Vagina (tissue), 2 donors: Measurements from ENCODE around the gene PGLYRP4. TPM values are rescaled to one million over a fixed set of nuclear protein-coding genes. Genes with fewer than 3 reads are reported as not detected.
A peak's percentile ranks its signal among the peaks of the same experiment; 100 is the strongest.

Experiments
- DNase-seq, 2 donors: peaks; one replicate each; pipeline ENCODE4 v3.0.0-alpha.2; 2017; ENCODE audit errors: extremely low spot score in 2 of 2
- H3K27ac ChIP-seq: fragments of 200-600 bp; sonication (generic); one replicate; pipeline ENCODE4 v1.5.1; 2019
- H3K27me3 ChIP-seq: fragments of 200-600 bp; sonication (generic); one replicate; pipeline ENCODE4 v1.5.1; 2019
- H3K36me3 ChIP-seq, 2 donors: fragments of 200-600 bp; sonication (generic); one replicate each; pipeline ENCODE4 v1.5.1; 2017 to 2019
- H3K4me1 ChIP-seq: fragments of 200-600 bp; sonication (generic); one replicate; pipeline ENCODE4 v1.5.1; 2019
- H3K4me3 ChIP-seq, 2 donors: fragments of 200-600 bp; sonication (generic); 1 replicate in 1 of 2; 2 replicates in 1 of 2; pipeline ENCODE4 v1.5.1; 2016 to 2019
- H3K9me3 ChIP-seq: fragments of 200-600 bp; sonication (generic); one replicate; pipeline ENCODE4 v1.5.1; 2019
- POLR2A ChIP-seq, 2 donors: fragments of 450-650 bp; IDR thresholded peaks; one replicate each; pipeline ENCODE4 v1.6.1; 2017; ENCODE audit warnings: antibody characterized with exemption in 2 of 2, mild to moderate bottlenecking in 2 of 2, moderate library complexity in 2 of 2
- POLR2AphosphoS5 ChIP-seq, 2 donors: sonication (generic); formaldehyde crosslinking; IDR thresholded peaks; one replicate each; pipeline ENCODE4 v1.9.0; 2017; ENCODE audit warnings: antibody characterized with exemption in 2 of 2, mild to moderate bottlenecking in 2 of 2, low read depth in 1 of 2; ENCODE audit not compliant: insufficient read depth in 1 of 2
- intact Hi-C: fragments of 100-400 bp; cut with DNase I; formaldehyde crosslinking; loops from one replicate; pipeline ENCODE4 v1.15.1; 2023
- total RNA-seq: library from RNA; depleted of rRNA; stranded (reverse); fragments of >200 nt; gene quantifications from one replicate; pipeline ENCODE4 v1.2.3, GENCODE V29; 2016
- TF ChIP-seq, protein P1 (sequence below), 3 experiments: fragments of 450-650 bp in 2 of 3; fragments of 200-600 bp in 1 of 3; sonication (generic) in 1 of 3; IDR thresholded peaks; one replicate each; pipeline ENCODE4 v1.5.1; 2017 to 2019; ENCODE audit warnings: antibody characterized with exemption in 3 of 3, mild to moderate bottlenecking in 2 of 3, moderate library complexity in 2 of 3

The PGLYRP4 gene
- total RNA-seq, 1 donor from 2014 or later, result 3.9 TPM

DNA sequence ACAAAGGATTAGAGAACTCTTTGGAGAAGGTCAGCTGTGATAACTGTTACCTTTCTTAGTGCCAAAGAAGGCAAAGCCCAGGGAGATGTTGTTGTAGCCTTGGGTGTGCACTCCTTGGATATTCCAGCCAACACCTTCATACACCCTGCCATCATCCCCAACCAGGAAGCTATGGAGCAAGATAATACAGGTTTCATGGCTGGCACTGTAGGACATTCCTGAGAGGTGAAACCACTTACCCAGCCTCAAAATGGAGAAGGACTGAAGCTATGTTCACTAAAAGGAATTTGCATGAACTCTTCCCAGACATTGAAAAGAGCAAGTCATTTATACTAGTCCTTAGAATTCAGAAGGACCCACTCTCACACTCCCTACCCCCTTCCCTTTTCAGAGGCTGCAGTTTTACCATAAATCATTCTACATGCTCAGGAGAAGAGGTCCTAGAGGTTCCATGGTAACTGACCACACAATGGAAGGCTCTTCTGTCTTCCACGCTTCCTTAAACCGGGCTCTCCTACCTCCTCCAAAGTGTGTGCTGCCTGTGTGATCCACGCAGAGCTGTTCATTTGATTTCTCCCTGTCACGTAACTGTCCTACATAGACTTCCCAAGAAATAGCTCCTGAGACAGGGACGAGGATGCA, 5.5 kb downstream of the PGLYRP4 start:
- H3K36me3 ChIP-seq, result no peaks in the 10 kb centered on the region
- H3K9me3 ChIP-seq, result no peaks in the 10 kb centered on the region
- DNase-seq, result peak; percentile 43 to 49
- intact Hi-C loops, result no loop called here
- no peaks in the 10 kb centered on the region for H3K4me1 ChIP-seq
- no peak for TF ChIP-seq POLR2A (IDR thresholded peaks at IDR 0.05)
- TF ChIP-seq POLR2AphosphoS5 (IDR thresholded peaks at IDR 0.05; ENCODE audit: insufficient read depth in 1 of 2, low read depth in 1 of 2), result no peak
- TF ChIP-seq, protein P1, sequence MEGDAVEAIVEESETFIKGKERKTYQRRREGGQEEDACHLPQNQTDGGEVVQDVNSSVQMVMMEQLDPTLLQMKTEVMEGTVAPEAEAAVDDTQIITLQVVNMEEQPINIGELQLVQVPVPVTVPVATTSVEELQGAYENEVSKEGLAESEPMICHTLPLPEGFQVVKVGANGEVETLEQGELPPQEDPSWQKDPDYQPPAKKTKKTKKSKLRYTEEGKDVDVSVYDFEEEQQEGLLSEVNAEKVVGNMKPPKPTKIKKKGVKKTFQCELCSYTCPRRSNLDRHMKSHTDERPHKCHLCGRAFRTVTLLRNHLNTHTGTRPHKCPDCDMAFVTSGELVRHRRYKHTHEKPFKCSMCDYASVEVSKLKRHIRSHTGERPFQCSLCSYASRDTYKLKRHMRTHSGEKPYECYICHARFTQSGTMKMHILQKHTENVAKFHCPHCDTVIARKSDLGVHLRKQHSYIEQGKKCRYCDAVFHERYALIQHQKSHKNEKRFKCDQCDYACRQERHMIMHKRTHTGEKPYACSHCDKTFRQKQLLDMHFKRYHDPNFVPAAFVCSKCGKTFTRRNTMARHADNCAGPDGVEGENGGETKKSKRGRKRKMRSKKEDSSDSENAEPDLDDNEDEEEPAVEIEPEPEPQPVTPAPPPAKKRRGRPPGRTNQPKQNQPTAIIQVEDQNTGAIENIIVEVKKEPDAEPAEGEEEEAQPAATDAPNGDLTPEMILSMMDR (IDR thresholded peaks at IDR 0.05), result no peak
- no peak overlapping the region for H3K27ac ChIP-seq
- H3K27me3 ChIP-seq, result no peaks in the 10 kb centered on the region
- no peak overlapping the region for H3K4me3 ChIP-seq

DNA sequence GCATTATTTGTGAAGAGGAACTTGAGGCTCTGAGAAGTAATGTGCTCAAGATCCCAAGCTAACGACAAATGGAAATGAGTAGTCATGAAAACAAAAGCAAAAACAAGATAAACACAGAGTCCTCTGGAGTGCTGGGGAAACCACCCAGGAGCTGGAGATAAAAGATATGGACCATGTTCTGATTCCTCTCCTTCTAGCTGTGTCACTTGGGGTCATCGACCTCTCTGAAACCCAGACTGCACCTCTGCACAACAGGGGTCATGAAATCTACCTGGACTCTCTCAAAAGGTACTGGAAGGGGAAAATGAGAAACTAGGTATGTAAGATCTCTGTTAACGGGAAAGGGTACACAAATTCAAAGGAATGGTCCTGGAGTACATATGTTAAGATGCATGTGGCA, 6.5 kb downstream of the PGLYRP4 start:
- Histone ChIP-seq H3K9me3 (no peaks in the 10 kb centered on the region), H3K4me1 (no peaks in the 10 kb centered on the region), H3K27ac (no peak overlapping the region), H3K36me3 (no peaks in the 10 kb centered on the region), H3K4me3 (no peak overlapping the region), H3K27me3 (no peaks in the 10 kb centered on the region)
- intact Hi-C loops, result no loop called here
- DNase-seq, result peak in 1 of 2 donors; percentile 11
- TF ChIP-seq POLR2A (IDR thresholded peaks at IDR 0.05), result no peak
- TF ChIP-seq, protein P1 (IDR thresholded peaks at IDR 0.05), result no peak
- no peak for TF ChIP-seq POLR2AphosphoS5 (IDR thresholded peaks at IDR 0.05; ENCODE audit: insufficient read depth in 1 of 2, low read depth in 1 of 2)

DNA sequence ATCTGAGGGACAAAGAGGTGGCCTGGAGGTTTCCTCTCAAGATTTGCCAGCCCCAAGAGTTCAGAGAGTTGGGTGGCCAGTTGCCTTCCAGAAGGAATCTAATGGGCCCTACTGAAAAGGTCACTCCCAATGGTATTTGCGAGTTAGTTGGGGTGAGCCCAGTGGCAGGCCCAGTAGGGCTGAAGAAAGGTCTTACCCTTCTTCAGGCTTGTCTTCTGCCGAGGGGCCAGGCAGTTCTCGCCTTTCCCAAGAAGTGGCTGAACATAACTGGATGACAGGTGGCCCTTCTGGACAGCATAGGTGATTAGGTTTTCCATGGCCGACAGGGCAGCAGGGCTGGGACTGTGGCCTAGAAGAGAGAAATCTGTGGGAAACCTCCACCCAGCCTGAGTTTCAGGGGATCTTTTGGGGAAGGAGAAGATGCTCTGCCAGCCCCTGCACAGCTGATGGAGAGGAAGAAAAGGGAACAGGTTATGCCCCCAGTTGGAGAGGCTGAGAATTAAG, 7.2 kb downstream of the PGLYRP4 start:
- peak in 1 of 2 donors; percentile 67 for DNase-seq
- H3K4me1 ChIP-seq, result no peaks in the 10 kb centered on the region
- H3K4me3 ChIP-seq, result no peak overlapping the region
- H3K27ac ChIP-seq, result no peak overlapping the region
- no peaks in the 10 kb centered on the region for H3K36me3 ChIP-seq
- intact Hi-C loops, result no loop called here
- no peaks in the 10 kb centered on the region for H3K27me3 ChIP-seq
- H3K9me3 ChIP-seq, result no peaks in the 10 kb centered on the region
- TF ChIP-seq, protein P1 (IDR thresholded peaks at IDR 0.05), result no peak
- TF ChIP-seq POLR2A (IDR thresholded peaks at IDR 0.05) (no peak), POLR2AphosphoS5 (IDR thresholded peaks at IDR 0.05; ENCODE audit: insufficient read depth in 1 of 2, low read depth in 1 of 2) (no peak)

DNA sequence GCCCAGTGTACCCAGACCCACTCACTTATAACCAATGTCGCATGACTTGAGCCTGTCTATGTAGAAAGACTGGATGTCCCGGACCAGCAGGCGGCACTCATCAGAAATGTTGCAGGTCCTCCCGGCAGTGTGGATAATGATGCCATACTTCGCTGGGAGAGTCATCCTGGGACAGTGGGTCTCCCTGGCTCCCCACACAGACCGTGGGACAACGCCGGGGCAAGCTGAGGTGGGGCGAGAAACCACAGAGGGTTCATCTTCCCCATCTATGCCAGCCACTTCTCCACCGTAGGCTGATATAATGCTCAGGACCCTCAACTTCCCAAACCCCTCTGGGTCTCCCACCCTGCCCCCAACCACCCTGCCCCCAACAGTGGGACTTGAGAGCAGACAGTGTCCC, 8.3 kb downstream of the PGLYRP4 start:
- Histone ChIP-seq H3K27me3 (no peaks in the 10 kb centered on the region), H3K4me3 (no peak overlapping the region), H3K9me3 (no peaks in the 10 kb centered on the region), H3K4me1 (no peaks in the 10 kb centered on the region), H3K36me3 (no peaks in the 10 kb centered on the region), H3K27ac (no peak overlapping the region)
- intact Hi-C loops, result no loop called here
- TF ChIP-seq POLR2A (IDR thresholded peaks at IDR 0.05) (no peak), POLR2AphosphoS5 (IDR thresholded peaks at IDR 0.05; ENCODE audit: insufficient read depth in 1 of 2, low read depth in 1 of 2) (no peak)
- TF ChIP-seq, protein P1 (IDR thresholded peaks at IDR 0.05), result no peak
- DNase-seq, result peak in 1 of 2 donors; percentile 25

DNA sequence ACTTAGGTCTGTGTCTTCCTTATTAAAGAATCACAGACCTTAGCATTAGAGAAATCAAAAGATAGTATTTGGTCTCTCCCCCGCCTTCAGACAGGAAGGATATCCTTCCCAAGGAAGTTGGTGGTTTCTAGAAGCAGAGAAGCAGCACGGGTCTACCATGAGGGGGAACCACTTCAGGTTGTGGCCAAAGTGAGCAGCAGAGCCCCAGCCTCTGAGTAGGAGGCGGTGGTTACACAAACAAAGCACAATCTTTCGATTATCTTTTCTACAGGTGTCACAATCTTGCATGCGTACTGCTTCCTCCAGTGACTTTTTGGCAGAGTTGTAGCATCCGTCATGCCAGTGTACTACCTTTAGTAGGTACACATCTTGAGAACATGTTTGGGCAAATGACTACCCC, 8.8 kb downstream of the PGLYRP4 start:
- TF ChIP-seq, protein P1 (IDR thresholded peaks at IDR 0.05), result no peak
- TF ChIP-seq POLR2AphosphoS5 (IDR thresholded peaks at IDR 0.05; ENCODE audit: insufficient read depth in 1 of 2, low read depth in 1 of 2) (no peak), POLR2A (IDR thresholded peaks at IDR 0.05) (no peak)
- no peak overlapping the region for H3K27ac ChIP-seq
- no peak for DNase-seq
- intact Hi-C loops, result no loop called here
- H3K4me3 ChIP-seq, result no peak overlapping the region
- H3K4me1 ChIP-seq, result no peaks in the 10 kb centered on the region
- H3K9me3 ChIP-seq, result no peaks in the 10 kb centered on the region
- H3K27me3 ChIP-seq, result no peaks in the 10 kb centered on the region
- H3K36me3 ChIP-seq, result no peaks in the 10 kb centered on the region
